ENCODE data around the gene COL6A1. TPM values are rescaled to one million over a fixed set of nuclear protein-coding genes. Genes with fewer than 3 reads are reported as not detected.

COL6A1 gene
- total and polyA plus RNA-seq, 3 experiments from 2014 or later: 1.6 to 13.1 (median 12.1) TPM

- H3K36me3 ChIP-seq (ENCODE audit: insufficient read depth, low read length): no peaks in the 10 kb centered on the region
- Mint-ChIP-seq H3K36me3 (peaks cover 0 to 13% (median 0%) of the 10 kb centered on the region in 3 donors), H3K9me3 (peaks cover 7 to 22% (median 9%) of the 10 kb centered on the region in 5 donors), H3K27ac (no peak overlapping the region), H3K4me1 (no peaks in the 10 kb centered on the region), H3K4me3 (no peak overlapping the region), H3K27me3 (peaks cover 2 to 17% of the 10 kb centered on the region in 2 donors)
- H3K27me3 ChIP-seq (ENCODE audit: insufficient read depth, low read length, poor library complexity, severe bottlenecking): no peaks in the 10 kb centered on the region
- DNase-seq: no peak
- no peaks in the 10 kb centered on the region for H3K9me3 ChIP-seq (ENCODE audit: low read length)
- no peak overlapping the region for H3K4me3 ChIP-seq (ENCODE audit: low read length)
- ChIA-PET POLR2A (no interaction called here), CTCF (no interaction called here)
- no peaks in the 10 kb centered on the region for H3K4me1 ChIP-seq (ENCODE audit: insufficient read depth, low read length)
- H3K27ac ChIP-seq (ENCODE audit: low read depth, low read length): no peak overlapping the region
Measured at GRCh38 chr21:46028573-46029091, 47.1 kb downstream of the COL6A1 start.

- Mint-ChIP-seq H3K36me3 (peaks cover 0 to 13% (median 0%) of the 10 kb centered on the region in 3 donors), H3K27me3 (peaks cover 0 to 11% of the 10 kb centered on the region in 2 donors), H3K4me1 (no peaks in the 10 kb centered on the region), H3K4me3 (no peak overlapping the region), H3K9me3 (peaks cover 7 to 22% (median 9%) of the 10 kb centered on the region in 5 donors), H3K27ac (no peak overlapping the region)
- ChIA-PET CTCF (no interaction called here), POLR2A (no interaction called here)
- no peak overlapping the region for H3K4me3 ChIP-seq (ENCODE audit: low read length)
- DNase-seq: no peak
- no peaks in the 10 kb centered on the region for H3K27me3 ChIP-seq (ENCODE audit: insufficient read depth, low read length, poor library complexity, severe bottlenecking)
- no peaks in the 10 kb centered on the region for H3K9me3 ChIP-seq (ENCODE audit: low read length)
- no peaks in the 10 kb centered on the region for H3K36me3 ChIP-seq (ENCODE audit: insufficient read depth, low read length)
- H3K4me1 ChIP-seq (ENCODE audit: insufficient read depth, low read length): no peaks in the 10 kb centered on the region
- H3K27ac ChIP-seq (ENCODE audit: low read depth, low read length): no peak overlapping the region
Measured at GRCh38 chr21:46029186-46029924, 47.8 kb downstream of the COL6A1 start.

- Histone ChIP-seq H3K9me3 (ENCODE audit: low read length) (no peaks in the 10 kb centered on the region), H3K4me3 (ENCODE audit: low read length) (no peak overlapping the region), H3K27me3 (ENCODE audit: insufficient read depth, low read length, poor library complexity, severe bottlenecking) (no peaks in the 10 kb centered on the region), H3K4me1 (ENCODE audit: insufficient read depth, low read length) (no peaks in the 10 kb centered on the region), H3K27ac (ENCODE audit: low read depth, low read length) (no peak overlapping the region), H3K36me3 (ENCODE audit: insufficient read depth, low read length) (no peaks in the 10 kb centered on the region)
- Mint-ChIP-seq H3K4me3 (no peak overlapping the region), H3K36me3 (peaks cover 0 to 13% (median 0%) of the 10 kb centered on the region in 3 donors), H3K27ac (peak overlapping the region in 1 of 8 donors; percentile 43), H3K4me1 (no peaks in the 10 kb centered on the region), H3K27me3 (peaks cover 0 to 5% of the 10 kb centered on the region in 2 donors), H3K9me3 (peaks cover 7 to 22% (median 9%) of the 10 kb centered on the region in 5 donors)
- peak in 1 of 5 donors; percentile 9 for DNase-seq
- CTCF ChIA-PET: no interaction called here
- POLR2A ChIA-PET: no interaction called here
Measured at GRCh38 chr21:46031484-46031883, 49.9 kb downstream of the COL6A1 start.

GRCh38 chr21:46032100-46032499 lies 50.5 kb downstream of the COL6A1 start:
- Mint-ChIP-seq H3K36me3 (peaks cover 0 to 13% (median 0%) of the 10 kb centered on the region in 3 donors), H3K4me3 (no peak overlapping the region), H3K9me3 (peaks cover 7 to 22% (median 9%) of the 10 kb centered on the region in 5 donors), H3K27me3 (peaks cover 0 to 5% of the 10 kb centered on the region in 2 donors), H3K27ac (no peak overlapping the region), H3K4me1 (no peaks in the 10 kb centered on the region)
- H3K27me3 ChIP-seq (ENCODE audit: insufficient read depth, low read length, poor library complexity, severe bottlenecking): no peaks in the 10 kb centered on the region
- no peaks in the 10 kb centered on the region for H3K36me3 ChIP-seq (ENCODE audit: insufficient read depth, low read length)
- ChIA-PET CTCF (no interaction called here), POLR2A (no interaction called here)
- H3K4me3 ChIP-seq (ENCODE audit: low read length): no peak overlapping the region
- H3K9me3 ChIP-seq (ENCODE audit: low read length): no peaks in the 10 kb centered on the region
- DNase-seq: no peak
- H3K4me1 ChIP-seq (ENCODE audit: insufficient read depth, low read length): no peaks in the 10 kb centered on the region
- no peak overlapping the region for H3K27ac ChIP-seq (ENCODE audit: low read depth, low read length)

- no peaks in the 10 kb centered on the region for H3K9me3 ChIP-seq (ENCODE audit: low read length)
- no peaks in the 10 kb centered on the region for H3K4me1 ChIP-seq (ENCODE audit: insufficient read depth, low read length)
- H3K36me3 ChIP-seq (ENCODE audit: insufficient read depth, low read length): no peaks in the 10 kb centered on the region
- CTCF ChIA-PET: no interaction called here
- no peaks in the 10 kb centered on the region for H3K27me3 ChIP-seq (ENCODE audit: insufficient read depth, low read length, poor library complexity, severe bottlenecking)
- H3K27ac ChIP-seq (ENCODE audit: low read depth, low read length): no peak overlapping the region
- peaks cover 0 to 5% of the 10 kb centered on the region in 2 donors for H3K27me3 Mint-ChIP-seq
- DNase-seq: no peak
- no peak overlapping the region for H3K27ac Mint-ChIP-seq
- peaks cover 0 to 13% (median 0%) of the 10 kb centered on the region in 3 donors for H3K36me3 Mint-ChIP-seq
- H3K4me3 Mint-ChIP-seq: no peak overlapping the region
- H3K4me1 Mint-ChIP-seq: no peaks in the 10 kb centered on the region
- POLR2A ChIA-PET: no interaction called here
- H3K4me3 ChIP-seq (ENCODE audit: low read length): no peak overlapping the region
- H3K9me3 Mint-ChIP-seq: peaks cover 7 to 19% (median 9%) of the 10 kb centered on the region in 5 donors
Measured at GRCh38 chr21:46033410-46034400, 52.1 kb downstream of the COL6A1 start.

- H3K9me3 ChIP-seq (ENCODE audit: low read length): no peaks in the 10 kb centered on the region
- H3K27ac Mint-ChIP-seq: peak overlapping the region in 1 of 8 donors; percentile 32
- H3K27me3 ChIP-seq (ENCODE audit: insufficient read depth, low read length, poor library complexity, severe bottlenecking): no peaks in the 10 kb centered on the region
- H3K27me3 Mint-ChIP-seq: peaks cover 0 to 9% of the 10 kb centered on the region in 2 donors
- no peaks in the 10 kb centered on the region for H3K36me3 Mint-ChIP-seq
- ChIA-PET CTCF (no interaction called here), POLR2A (no interaction called here)
- H3K4me1 Mint-ChIP-seq: no peaks in the 10 kb centered on the region
- no peak overlapping the region for H3K4me3 ChIP-seq (ENCODE audit: low read length)
- no peaks in the 10 kb centered on the region for H3K9me3 Mint-ChIP-seq
- H3K36me3 ChIP-seq (ENCODE audit: insufficient read depth, low read length): no peaks in the 10 kb centered on the region
- H3K4me3 Mint-ChIP-seq: no peak overlapping the region
- H3K27ac ChIP-seq (ENCODE audit: low read depth, low read length): no peak overlapping the region
- H3K4me1 ChIP-seq (ENCODE audit: insufficient read depth, low read length): no peaks in the 10 kb centered on the region
- peak in 1 of 5 donors; percentile 43 for DNase-seq
Measured at GRCh38 chr21:46035809-46036695, 54.5 kb downstream of the COL6A1 start.

GRCh38 chr21:46036696-46037330 lies 55.2 kb downstream of the COL6A1 start:
- Histone ChIP-seq H3K36me3 (ENCODE audit: insufficient read depth, low read length) (no peaks in the 10 kb centered on the region), H3K9me3 (ENCODE audit: low read length) (no peaks in the 10 kb centered on the region), H3K4me1 (ENCODE audit: insufficient read depth, low read length) (no peaks in the 10 kb centered on the region), H3K4me3 (ENCODE audit: low read length) (no peak overlapping the region), H3K27me3 (ENCODE audit: insufficient read depth, low read length, poor library complexity, severe bottlenecking) (no peaks in the 10 kb centered on the region), H3K27ac (ENCODE audit: low read depth, low read length) (no peak overlapping the region)
- peak in 1 of 5 donors; percentile 27 for DNase-seq
- Mint-ChIP-seq H3K4me1 (no peaks in the 10 kb centered on the region), H3K36me3 (no peaks in the 10 kb centered on the region), H3K27me3 (peaks cover 2 to 6% of the 10 kb centered on the region in 2 donors), H3K4me3 (no peak overlapping the region), H3K27ac (no peak overlapping the region), H3K9me3 (no peaks in the 10 kb centered on the region)
- CTCF ChIA-PET: no interaction called here
- POLR2A ChIA-PET: no interaction called here

Data from CD8-positive, alpha-beta memory T cell (primary cell).